Transverse colon (tissue), 4 donors: ENCODE measurements around the gene DPPA2. TPM values are rescaled to one million over a fixed set of nuclear protein-coding genes. Genes with fewer than 3 reads are reported as not detected.

ENCODE experiments used
- DNase-seq: peaks from one replicate; pipeline ENCODE4 v3.0.0-alpha.2; 2019
- H3K27ac ChIP-seq, 4 donors: fragments of 200-600 bp; sonication (generic); 2 replicates each; pipeline ENCODE4 v1.5.1; 2016 to 2018; ENCODE audit warnings: inconsistent platforms in 4 of 4
- H3K27me3 ChIP-seq: fragments of 200-600 bp; sonication (generic); 2 replicates; pipeline ENCODE4 v1.5.1; 2017; ENCODE audit warnings: inconsistent platforms
- H3K36me3 ChIP-seq, 4 donors: fragments of 200-600 bp; sonication (generic); 2 replicates each; pipeline ENCODE4 v1.5.1; 2017 to 2019; ENCODE audit warnings: inconsistent platforms in 4 of 4
- H3K4me1 ChIP-seq, 4 donors: fragments of 200-600 bp; sonication (generic); 2 replicates each; pipeline ENCODE4 v1.5.1; 2017 to 2020; ENCODE audit warnings: inconsistent platforms in 4 of 4
- H3K4me3 ChIP-seq, 4 donors: fragments of 200-600 bp; sonication (generic); 1 replicate in 1 of 4; 2 replicates in 3 of 4; pipeline versions ENCODE4 v1.5.1 to v1.6.1; 2017 to 2019; ENCODE audit warnings: inconsistent platforms in 4 of 4
- H3K9me3 ChIP-seq, 2 donors: fragments of 200-600 bp; sonication (generic); 2 replicates each; pipeline ENCODE4 v1.5.1; 2017 to 2019; ENCODE audit warnings: inconsistent platforms in 2 of 2
- EP300 ChIP-seq: sonication (generic); formaldehyde crosslinking; IDR thresholded peaks from one replicate; pipeline ENCODE4 v1.6.1; 2017; ENCODE audit warnings: antibody characterized with exemption, low read depth
- POLR2A ChIP-seq: fragments of 450-650 bp; IDR thresholded peaks from one replicate; pipeline ENCODE4 v1.6.1; 2016; ENCODE audit warnings: antibody characterized with exemption, mild to moderate bottlenecking, moderate library complexity
- POLR2AphosphoS5 ChIP-seq, 3 donors: sonication (generic); formaldehyde crosslinking; IDR thresholded peaks; one replicate each; pipeline ENCODE4 v1.6.1; 2016; ENCODE audit warnings: antibody characterized with exemption in 3 of 3
- WGBS, 2 donors: methylation state at CpG; one replicate each; pipeline ENCODE4 v1.1.5; 2018; ENCODE audit warnings: low coverage in 1 of 2; 5-methylcytosine and 5-hydroxymethylcytosine counted together
- in situ Hi-C, 4 donors: fragments of 200-750 bp; cut with MboI; loops; one replicate each; pipeline versions ENCODE4 v1.15.0 to v1.15.1; 2017; ENCODE audit warnings: low sequenced_read_pairs in 3 of 4, low pct_ligation_motif_present in 1 of 4, low pct_unique_long_range_greater_than_20kb in 1 of 4
- intact Hi-C: fragments of 100-400 bp; cut with DNase I; formaldehyde crosslinking; loops from one replicate; pipeline ENCODE4 v1.15.1; 2023; ENCODE audit warnings: low total_unique reads
- total RNA-seq, 4 donors: library from RNA; depleted of rRNA; stranded (reverse); fragments of >200 nt; gene quantifications; one replicate each; pipeline ENCODE4 v1.1.0, GENCODE V29; 2016
- TF ChIP-seq, protein P1 (sequence below), 5 experiments: fragments of 200-600 bp in 3 of 5; fragments of 450-650 bp in 2 of 5; sonication (generic) in 3 of 5; IDR thresholded peaks; 1 replicate in 2 of 5; 2 replicates in 3 of 5; pipeline ENCODE4 v1.5.1; 2016 to 2017; ENCODE audit warnings: antibody characterized with exemption in 5 of 5, inconsistent platforms in 3 of 5, mild to moderate bottlenecking in 2 of 5, moderate library complexity in 1 of 5

The DPPA2 gene
- total RNA-seq, 4 donors from 2014 or later: not detected

DNA sequence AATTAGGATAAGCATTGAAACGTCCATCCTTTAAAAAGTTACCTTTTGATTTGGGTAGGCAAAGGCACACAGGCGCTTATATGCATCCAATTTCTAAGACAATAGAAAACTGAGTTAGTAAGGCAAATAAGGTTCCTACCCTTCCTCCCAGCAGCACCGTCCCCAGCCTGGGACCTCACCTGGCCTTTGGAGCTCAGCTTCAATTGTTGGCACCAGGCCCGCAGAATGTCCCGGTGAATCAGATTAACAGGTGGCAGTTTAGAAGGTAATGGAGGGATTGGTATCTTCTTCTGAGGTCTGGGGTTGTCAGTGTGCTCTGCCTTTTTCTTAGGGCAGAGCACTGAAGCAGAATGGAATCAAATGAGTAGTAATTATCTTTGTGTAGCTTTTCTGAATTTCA, 15.4 kb upstream of the DPPA2 start:
- H3K27me3 ChIP-seq: no peaks in the 10 kb centered on the region
- WGBS, 2 donors: 67 to 73% methylated on average over 5 of the region's 5 CpGs
- in situ Hi-C loops (no loop called here), intact Hi-C loops (no loop called here)
- H3K9me3 ChIP-seq: no peaks in the 10 kb centered on the region
- no peak overlapping the region for H3K27ac ChIP-seq
- DNase-seq: no peak
- H3K4me3 ChIP-seq: no peak overlapping the region
- H3K36me3 ChIP-seq: no peaks in the 10 kb centered on the region
- TF ChIP-seq, protein P1, sequence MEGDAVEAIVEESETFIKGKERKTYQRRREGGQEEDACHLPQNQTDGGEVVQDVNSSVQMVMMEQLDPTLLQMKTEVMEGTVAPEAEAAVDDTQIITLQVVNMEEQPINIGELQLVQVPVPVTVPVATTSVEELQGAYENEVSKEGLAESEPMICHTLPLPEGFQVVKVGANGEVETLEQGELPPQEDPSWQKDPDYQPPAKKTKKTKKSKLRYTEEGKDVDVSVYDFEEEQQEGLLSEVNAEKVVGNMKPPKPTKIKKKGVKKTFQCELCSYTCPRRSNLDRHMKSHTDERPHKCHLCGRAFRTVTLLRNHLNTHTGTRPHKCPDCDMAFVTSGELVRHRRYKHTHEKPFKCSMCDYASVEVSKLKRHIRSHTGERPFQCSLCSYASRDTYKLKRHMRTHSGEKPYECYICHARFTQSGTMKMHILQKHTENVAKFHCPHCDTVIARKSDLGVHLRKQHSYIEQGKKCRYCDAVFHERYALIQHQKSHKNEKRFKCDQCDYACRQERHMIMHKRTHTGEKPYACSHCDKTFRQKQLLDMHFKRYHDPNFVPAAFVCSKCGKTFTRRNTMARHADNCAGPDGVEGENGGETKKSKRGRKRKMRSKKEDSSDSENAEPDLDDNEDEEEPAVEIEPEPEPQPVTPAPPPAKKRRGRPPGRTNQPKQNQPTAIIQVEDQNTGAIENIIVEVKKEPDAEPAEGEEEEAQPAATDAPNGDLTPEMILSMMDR (IDR thresholded peaks at IDR 0.05): no peak
- no peak for TF ChIP-seq POLR2A
- no peak for TF ChIP-seq EP300
- no peak for TF ChIP-seq POLR2AphosphoS5 (IDR thresholded peaks at IDR 0.05)
- no peaks in the 10 kb centered on the region for H3K4me1 ChIP-seq

DNA sequence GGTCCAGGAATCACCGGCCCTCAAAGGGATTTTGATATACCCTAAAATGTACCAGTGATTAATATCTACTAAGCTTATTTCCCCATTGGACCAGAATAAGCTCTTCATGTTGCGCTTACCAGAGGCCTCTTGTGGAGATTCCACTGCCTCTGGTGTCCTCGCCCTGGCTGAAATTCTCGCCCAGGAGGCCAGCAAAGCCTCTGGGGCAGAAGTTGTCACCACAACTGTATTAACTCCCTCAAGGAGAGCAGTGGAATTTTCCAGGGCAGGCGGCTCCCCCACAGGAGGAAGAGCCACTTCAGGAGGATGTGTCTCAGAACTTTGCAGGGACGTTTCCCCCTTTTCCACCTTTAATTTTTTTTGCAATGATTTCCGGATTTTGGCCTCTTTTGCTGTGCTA, 14.1 kb upstream of the DPPA2 start:
- no peak for DNase-seq
- TF ChIP-seq, protein P1 (IDR thresholded peaks at IDR 0.05): no peak
- TF ChIP-seq POLR2A: no peak
- TF ChIP-seq POLR2AphosphoS5 (IDR thresholded peaks at IDR 0.05): no peak
- no peak for TF ChIP-seq EP300
- no peaks in the 10 kb centered on the region for H3K27me3 ChIP-seq
- H3K4me1 ChIP-seq: no peaks in the 10 kb centered on the region
- no peak overlapping the region for H3K27ac ChIP-seq
- H3K36me3 ChIP-seq: no peaks in the 10 kb centered on the region
- 88 to 96% methylated on average over 3 to 7 of the region's 7 CpGs for WGBS, 2 donors
- H3K9me3 ChIP-seq: no peaks in the 10 kb centered on the region
- no peak overlapping the region for H3K4me3 ChIP-seq
- in situ Hi-C loops: no loop called here
- intact Hi-C loops: no loop called here

DNA sequence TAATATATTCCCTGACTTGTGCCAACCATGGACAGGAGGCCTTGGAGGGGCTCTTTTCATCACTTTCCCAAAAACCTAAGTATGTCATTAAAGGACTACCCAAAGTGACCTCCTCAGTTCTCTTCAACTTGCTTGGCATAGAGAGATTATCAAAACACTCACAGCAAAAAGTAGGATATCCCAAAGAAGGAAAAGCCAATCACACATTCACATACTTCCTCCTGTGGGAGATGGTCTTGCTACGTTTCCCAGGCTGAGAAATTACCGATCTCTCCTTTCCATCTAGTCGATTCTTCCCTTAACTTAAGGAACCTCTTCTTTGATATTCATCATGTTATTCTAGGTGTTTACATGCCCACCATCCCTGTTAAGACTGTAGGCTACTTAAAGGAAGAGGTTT, 11.9 kb upstream of the DPPA2 start:
- Histone ChIP-seq H3K9me3 (no peaks in the 10 kb centered on the region), H3K36me3 (no peaks in the 10 kb centered on the region), H3K4me1 (no peaks in the 10 kb centered on the region), H3K27me3 (no peaks in the 10 kb centered on the region), H3K4me3 (no peak overlapping the region), H3K27ac (no peak overlapping the region)
- no peak for DNase-seq
- intact Hi-C loops: no loop called here
- in situ Hi-C loops: no loop called here
- no peak for TF ChIP-seq POLR2A
- TF ChIP-seq, protein P1 (IDR thresholded peaks at IDR 0.05): no peak
- TF ChIP-seq POLR2AphosphoS5 (IDR thresholded peaks at IDR 0.05): no peak
- TF ChIP-seq EP300: no peak
- 69 to 83% methylated on average over 3 of the region's 3 CpGs for WGBS, 2 donors

DNA sequence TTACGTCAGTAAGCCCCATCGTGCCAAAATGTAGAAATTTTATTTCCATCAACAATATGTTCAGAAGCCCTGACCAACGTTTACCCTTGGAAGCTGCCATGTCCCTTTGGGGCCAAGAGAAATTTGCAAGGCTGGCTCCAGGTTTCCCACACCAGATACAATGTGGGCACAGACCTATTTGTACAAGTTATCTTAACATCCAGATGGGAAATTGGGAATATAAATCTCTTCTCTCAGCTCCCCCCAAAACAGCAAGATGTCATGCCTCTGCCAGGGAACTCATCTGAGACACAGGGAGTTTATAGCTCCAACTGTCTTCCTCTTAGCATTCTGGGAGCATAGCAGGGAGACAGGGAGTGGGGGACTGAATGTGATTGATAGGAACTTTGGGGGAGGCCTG, 9.3 kb upstream of the DPPA2 start:
- TF ChIP-seq POLR2A: no peak
- TF ChIP-seq, protein P1 (IDR thresholded peaks at IDR 0.05): no peak
- no peak for TF ChIP-seq EP300
- no peak for TF ChIP-seq POLR2AphosphoS5 (IDR thresholded peaks at IDR 0.05)
- intact Hi-C loops (no loop called here), in situ Hi-C loops (no loop called here)
- 60 to 63% methylated on average over 3 of the region's 3 CpGs for WGBS, 2 donors
- H3K27me3 ChIP-seq: no peaks in the 10 kb centered on the region
- no peaks in the 10 kb centered on the region for H3K36me3 ChIP-seq
- H3K27ac ChIP-seq: no peak overlapping the region
- DNase-seq: no peak
- H3K9me3 ChIP-seq: no peaks in the 10 kb centered on the region
- H3K4me3 ChIP-seq: no peak overlapping the region
- H3K4me1 ChIP-seq: no peaks in the 10 kb centered on the region
